PC-3 (cell line): ENCODE data around the gene HID1.

Source experiments
- CTCF ChIP-seq: fragments of 300-600 bp; sonication (generic); conservative IDR thresholded peaks from 2 replicates; pipeline ENCODE4 v1.5.1; 2017; ENCODE audit warnings: antibody characterized with exemption, low read depth, mild to moderate bottlenecking, low read length
- EZH2 ChIP-seq: fragments of 300-600 bp; sonication (generic); IDR thresholded peaks from one replicate; pipeline ENCODE4 v1.6.1; 2017; ENCODE audit warnings: antibody characterized with exemption, mild to moderate bottlenecking, low read length; ENCODE audit not compliant: unreplicated experiment
- EZH2phosphoT487 ChIP-seq: fragments of 300-600 bp; sonication (generic); IDR thresholded peaks from 2 replicates; pipeline ENCODE4 v1.6.1; 2018; ENCODE audit warnings: mild to moderate bottlenecking, antibody characterized with exemption, low read length, borderline replicate concordance

DNA sequence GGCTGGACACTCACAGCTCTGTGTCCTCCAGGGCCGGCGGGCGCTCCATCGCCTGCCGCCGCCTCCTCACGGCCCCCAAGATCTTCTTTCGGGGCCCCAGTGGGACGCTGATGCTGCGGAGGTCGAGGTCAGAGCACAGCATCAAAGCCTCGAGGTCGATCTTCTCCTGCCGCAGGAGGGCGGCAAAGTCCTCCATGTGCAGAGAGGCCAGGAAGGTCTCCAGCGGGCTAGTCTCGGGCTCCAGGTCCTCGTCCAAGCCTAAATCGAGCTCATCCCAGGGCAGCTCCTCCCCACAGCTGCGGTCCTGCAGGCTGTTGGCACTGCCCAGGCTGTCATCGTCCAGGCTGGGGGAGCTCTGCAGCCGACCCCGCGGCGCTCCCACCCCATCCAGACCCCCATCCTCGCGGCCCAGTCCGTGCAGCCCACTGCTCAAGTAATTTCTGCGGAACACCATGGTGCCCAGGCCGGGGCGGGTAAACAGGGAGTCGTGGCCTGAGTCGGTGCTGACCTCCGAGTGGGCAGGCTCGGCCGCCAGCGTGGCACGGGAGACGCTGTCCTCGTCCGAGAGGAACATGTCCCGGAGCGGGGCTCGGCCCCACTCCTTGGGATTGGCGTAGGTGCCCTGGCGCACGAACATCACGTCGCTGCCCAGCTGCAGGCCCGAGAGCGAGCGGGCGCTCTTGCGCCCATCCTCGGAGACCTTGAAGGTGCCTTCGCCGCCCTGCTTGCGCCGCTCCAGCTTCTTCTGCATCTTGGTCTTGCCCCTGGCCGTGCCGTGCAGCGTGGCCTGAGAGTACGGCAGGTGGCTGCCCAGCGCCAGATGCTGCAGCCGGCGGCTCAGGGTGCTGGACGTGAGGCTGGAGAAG, 52.9 kb downstream of the HID1 start:
- TF ChIP-seq CTCF (no peak), EZH2phosphoT487 (no peak), EZH2 (no peak)
